Measurements from ENCODE around the gene NOP9. TPM values are rescaled to one million over a fixed set of nuclear protein-coding genes. Genes with fewer than 3 reads are reported as not detected.
A peak's percentile ranks its signal among the peaks of the same experiment; 100 is the strongest.

The NOP9 gene
- total and polyA plus RNA-seq, 2 experiments from 2014 or later: 2.7 to 15.7 TPM

DNA sequence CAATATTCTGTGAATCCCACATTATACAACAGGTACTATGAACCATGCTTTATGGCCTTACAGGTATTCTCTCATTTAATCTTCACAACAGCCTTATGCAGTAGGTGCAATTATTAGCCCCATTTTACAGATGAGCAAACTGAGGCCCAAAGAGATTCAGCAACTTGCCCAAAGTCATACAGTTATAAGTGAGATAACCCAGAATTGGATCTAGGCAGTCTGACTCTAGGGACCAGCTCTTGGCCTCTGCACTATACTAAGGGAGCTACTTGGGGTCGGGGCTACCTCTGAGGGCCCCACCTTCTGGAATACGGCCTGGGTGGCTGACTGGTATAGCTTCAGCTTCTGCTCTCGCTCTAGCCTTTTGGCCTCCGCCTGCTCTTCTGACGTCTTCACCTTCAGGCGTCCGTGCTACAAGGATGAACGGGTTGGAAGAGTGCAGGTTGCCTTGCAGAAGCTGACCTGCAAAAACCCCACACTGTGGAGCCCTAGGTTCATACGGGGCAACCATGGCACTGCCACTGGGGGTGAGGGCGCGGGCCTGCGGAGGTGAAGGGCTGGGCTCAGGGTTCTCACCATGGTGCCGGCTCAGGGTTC, 29.0 kb upstream of the NOP9 start:
- H3K36me3 ChIP-seq: no peaks in the 10 kb centered on the region
- H3K27ac ChIP-seq: peak overlapping the region; percentile 93

DNA sequence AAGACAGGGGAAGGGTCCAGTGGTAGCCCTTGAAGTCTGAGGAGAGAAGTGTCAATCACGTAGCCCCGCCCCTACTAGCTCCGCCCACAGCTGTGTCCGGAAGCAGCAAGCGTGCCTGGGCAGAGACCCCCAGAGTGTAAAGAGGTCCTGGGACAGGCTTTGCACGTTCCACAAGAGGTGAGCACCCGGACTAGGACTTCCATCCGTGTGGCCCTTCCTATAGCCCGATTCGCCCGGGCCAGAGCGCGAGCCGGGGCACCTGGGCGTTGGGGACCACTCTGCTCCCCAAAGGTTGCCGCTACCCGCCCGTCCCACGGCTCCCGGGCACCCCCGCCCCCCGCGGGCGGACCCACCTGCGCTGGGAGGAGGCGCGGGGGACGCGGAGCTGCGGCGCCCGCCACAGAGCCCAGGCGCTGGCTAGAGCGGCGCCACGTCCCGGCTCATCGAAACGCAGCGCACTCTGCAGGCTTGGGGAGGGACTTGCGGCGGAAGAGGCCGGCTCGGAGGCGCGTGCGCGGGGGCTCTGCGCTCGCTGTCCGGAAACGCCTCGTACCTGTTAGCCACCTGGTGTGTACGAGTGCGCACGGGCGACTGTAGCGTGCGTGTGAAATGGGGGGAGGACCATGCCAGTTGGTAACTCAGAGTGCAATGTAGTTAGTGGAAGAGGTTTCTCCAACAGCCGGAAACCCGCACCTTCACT, 28.4 kb upstream of the NOP9 start, which contains the start of gene RABGGTA:
TSS of gene RABGGTA (minus strand) at position 464 of the 700 bp plus-strand sequence. CDS start 482 bp downstream, outside the sequence.
- Histone ChIP-seq H3K9me3 (ENCODE audit: low read depth) (no peaks in the 10 kb centered on the region), H3K4me1 (ENCODE audit: low read depth) (no peaks in the 10 kb centered on the region), H3K27me3 (no peaks in the 10 kb centered on the region), H3K27ac (peak within 1 kb of the TSS; percentile 93), H3K36me3 (no peaks in the 10 kb centered on the region), H3K4me3 (peak within 1 kb of the TSS; percentile 77)
- DNase-seq (ENCODE audit: low read depth in 1 of 2, low spot score in 1 of 2): peak; percentile 92 to 94
- TF ChIP-seq, protein P1, sequence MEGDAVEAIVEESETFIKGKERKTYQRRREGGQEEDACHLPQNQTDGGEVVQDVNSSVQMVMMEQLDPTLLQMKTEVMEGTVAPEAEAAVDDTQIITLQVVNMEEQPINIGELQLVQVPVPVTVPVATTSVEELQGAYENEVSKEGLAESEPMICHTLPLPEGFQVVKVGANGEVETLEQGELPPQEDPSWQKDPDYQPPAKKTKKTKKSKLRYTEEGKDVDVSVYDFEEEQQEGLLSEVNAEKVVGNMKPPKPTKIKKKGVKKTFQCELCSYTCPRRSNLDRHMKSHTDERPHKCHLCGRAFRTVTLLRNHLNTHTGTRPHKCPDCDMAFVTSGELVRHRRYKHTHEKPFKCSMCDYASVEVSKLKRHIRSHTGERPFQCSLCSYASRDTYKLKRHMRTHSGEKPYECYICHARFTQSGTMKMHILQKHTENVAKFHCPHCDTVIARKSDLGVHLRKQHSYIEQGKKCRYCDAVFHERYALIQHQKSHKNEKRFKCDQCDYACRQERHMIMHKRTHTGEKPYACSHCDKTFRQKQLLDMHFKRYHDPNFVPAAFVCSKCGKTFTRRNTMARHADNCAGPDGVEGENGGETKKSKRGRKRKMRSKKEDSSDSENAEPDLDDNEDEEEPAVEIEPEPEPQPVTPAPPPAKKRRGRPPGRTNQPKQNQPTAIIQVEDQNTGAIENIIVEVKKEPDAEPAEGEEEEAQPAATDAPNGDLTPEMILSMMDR (IDR thresholded peaks at IDR 0.05; ENCODE audit: low read depth, low read length): peak; percentile 67

More for the DNA sequence above, 29.0 kb upstream of the NOP9 start:
- Histone ChIP-seq H3K27me3 (no peaks in the 10 kb centered on the region), H3K4me3 (peak overlapping the region; percentile 77), H3K9me3 (ENCODE audit: low read depth) (no peaks in the 10 kb centered on the region), H3K4me1 (ENCODE audit: low read depth) (no peaks in the 10 kb centered on the region)
- TF ChIP-seq, protein P1 (IDR thresholded peaks at IDR 0.05; ENCODE audit: low read depth, low read length): no peak
- DNase-seq (ENCODE audit: low read depth in 1 of 2, low spot score in 1 of 2): no peak

DNA sequence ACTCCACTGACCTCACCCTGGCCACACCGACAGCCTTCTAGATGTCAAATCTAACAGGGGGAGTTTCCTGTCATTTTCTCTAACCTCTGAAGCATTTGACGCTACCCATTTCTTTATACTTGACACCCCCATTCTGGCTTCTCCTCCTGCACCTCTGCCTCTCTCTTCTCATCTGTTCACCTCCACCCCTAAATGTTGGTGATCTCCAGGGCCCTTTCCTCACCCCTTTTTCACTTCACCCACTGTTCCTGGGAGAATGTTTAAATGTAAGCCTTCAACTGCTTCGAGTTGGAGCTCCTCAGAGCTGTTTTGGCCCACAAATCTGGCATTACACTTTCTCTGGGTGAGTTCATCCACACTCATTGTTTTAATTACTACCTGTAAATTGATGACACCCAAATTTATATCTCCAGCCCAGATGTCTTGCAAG, 27.8 kb upstream of the NOP9 start:
- Histone ChIP-seq H3K9me3 (ENCODE audit: low read depth) (no peaks in the 10 kb centered on the region), H3K4me3 (peak overlapping the region; percentile 77), H3K27me3 (no peaks in the 10 kb centered on the region), H3K36me3 (no peaks in the 10 kb centered on the region), H3K27ac (no peak overlapping the region), H3K4me1 (ENCODE audit: low read depth) (no peaks in the 10 kb centered on the region)
- DNase-seq (ENCODE audit: low read depth in 1 of 2, low spot score in 1 of 2): no peak
- TF ChIP-seq, protein P1 (IDR thresholded peaks at IDR 0.05; ENCODE audit: low read depth, low read length): no peak

DNA sequence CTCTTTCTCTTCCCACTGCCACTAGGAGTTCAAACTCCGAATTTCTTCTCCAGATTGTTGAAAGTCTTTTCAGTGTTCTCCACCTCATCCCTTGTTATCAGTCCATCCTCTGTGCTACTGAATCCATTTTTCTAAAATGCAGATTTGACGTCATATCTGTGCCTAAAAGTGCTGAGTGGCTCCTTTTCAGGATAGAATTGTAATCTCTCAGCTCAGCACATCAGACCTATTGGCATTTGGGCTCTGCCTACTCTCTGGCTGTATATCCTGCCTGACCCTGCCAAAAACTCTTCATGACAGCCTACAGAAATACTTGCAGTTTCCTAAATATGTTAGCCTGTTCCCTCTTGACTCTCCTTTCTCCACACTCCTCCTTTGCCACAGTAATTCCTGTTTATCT, 27.2 kb upstream of the NOP9 start:
- H3K4me3 ChIP-seq: no peak overlapping the region
- H3K9me3 ChIP-seq (ENCODE audit: low read depth): no peaks in the 10 kb centered on the region
- DNase-seq (ENCODE audit: low read depth in 1 of 2, low spot score in 1 of 2): no peak
- H3K4me1 ChIP-seq (ENCODE audit: low read depth): no peaks in the 10 kb centered on the region
- no peaks in the 10 kb centered on the region for H3K36me3 ChIP-seq
- H3K27ac ChIP-seq: no peak overlapping the region
- TF ChIP-seq, protein P1 (IDR thresholded peaks at IDR 0.05; ENCODE audit: low read depth, low read length): no peak
- H3K27me3 ChIP-seq: no peaks in the 10 kb centered on the region

DNA sequence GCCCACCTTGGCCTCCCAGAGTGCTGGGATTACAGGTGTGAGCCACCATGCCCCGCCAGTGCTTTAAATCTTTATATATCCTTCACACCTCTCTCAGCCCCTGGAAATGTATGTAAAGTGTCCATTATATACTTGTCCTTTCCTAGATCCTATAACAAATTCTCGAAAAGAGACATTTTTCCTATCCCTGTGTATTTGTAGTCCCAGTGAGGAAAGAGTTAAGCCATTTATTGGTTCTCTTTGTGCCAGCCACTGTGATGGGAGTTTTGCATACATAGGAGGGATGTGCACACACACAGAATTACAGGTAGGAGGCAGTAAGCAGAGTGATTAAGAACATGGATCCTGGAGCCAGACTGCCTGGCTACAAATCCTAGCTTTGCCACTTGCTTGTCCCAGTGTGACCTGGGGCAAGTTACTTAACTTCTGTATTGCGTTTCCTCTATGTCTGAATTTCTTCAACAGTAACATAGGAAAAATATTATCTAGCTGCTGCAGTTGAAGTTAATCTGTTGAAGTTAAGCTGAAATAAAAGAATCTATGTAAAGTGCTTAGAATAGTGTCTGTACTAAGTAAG, 26.1 kb upstream of the NOP9 start:
- TF ChIP-seq, protein P1 (IDR thresholded peaks at IDR 0.05; ENCODE audit: low read depth, low read length): no peak
- Histone ChIP-seq H3K9me3 (ENCODE audit: low read depth) (no peaks in the 10 kb centered on the region), H3K27me3 (no peaks in the 10 kb centered on the region), H3K27ac (no peak overlapping the region), H3K4me3 (no peak overlapping the region), H3K4me1 (ENCODE audit: low read depth) (no peaks in the 10 kb centered on the region), H3K36me3 (no peaks in the 10 kb centered on the region)
- DNase-seq (ENCODE audit: low read depth in 1 of 2, low spot score in 1 of 2): no peak

Data from cardiac muscle cell (in vitro differentiated cells and primary cell).